K562 (cell line): ENCODE measurements around the gene OR6C76. TPM values are rescaled to one million over a fixed set of nuclear protein-coding genes. Genes with fewer than 3 reads are reported as not detected.

Experiments used
- ATAC-seq: fragments of 200-7000 bp; cut with Tn5 transposase; 3 replicates; pipeline ENCODE4 v1.9.1; 2020; ENCODE audit warnings: moderate library complexity
- BruUV-seq: library from RNA; stranded (reverse); fragments of 400-500 nt; replicated peaks from 2 replicates; lab custom pipeline; 2021; lab: Mats Ljungman, UMichigan
- CTCF ChIA-PET: fragments of 300-600 bp; formaldehyde crosslinking; extraction: SDS; loops from one replicate; lab custom pipeline; 2021; ENCODE audit warnings: low intra/inter-chr PET ratio; lab: Yijun Ruan, JAX
- POLR2A ChIA-PET: fragments of 300-600, 350-650 bp; sonication (Branson Sonifier 250); formaldehyde crosslinking; extraction: SDS; loops from one replicate; lab custom pipeline; 2021; ENCODE audit warnings: antibody characterized with exemption, inconsistent platforms; lab: Yijun Ruan, JAX
- DNase-seq, 4 experiments: peaks; one replicate each; pipeline versions ENCODE4 v3.0.0 to v3.0.0-alpha.2; 2011 to 2018; ENCODE audit warnings: low spot score in 3 of 4, mixed read lengths in 3 of 4; ENCODE audit errors: extremely low read depth in 1 of 4
- FAIRE-seq: peaks from 2 replicates; lab custom pipeline; 2011; peaks lifted over from hg19 to GRCh38; lab: Jason Lieb, UNC
- H2AFZ ChIP-seq: 2 replicates; pipeline ENCODE4 v1.6.0; 2011; ENCODE audit warnings: low read depth, low read length, control low read depth, inconsistent platforms
- H3K27ac ChIP-seq: fragments of 200-600 bp; 3 replicates; pipeline ENCODE4 v1.8.0; 2011; ENCODE audit warnings: low read depth, mild to moderate bottlenecking, control low read depth, inconsistent platforms, low read length, moderate library complexity, mixed read lengths; ENCODE audit errors: extremely low read depth
- H3K27me3 ChIP-seq, 2 experiments: fragments of 300-600 bp in 1 of 2; 2 replicates in 1 of 2; 3 replicates in 1 of 2; pipeline versions ENCODE4 v1.6.0 to v1.8.0; 2011; ENCODE audit warnings: inconsistent platforms in 2 of 2, low read length in 2 of 2, mild to moderate bottlenecking in 1 of 2, mixed read lengths in 1 of 2, moderate library complexity in 1 of 2; ENCODE audit not compliant: control insufficient read depth in 2 of 2, insufficient read depth in 2 of 2
- H3K36me3 ChIP-seq: fragments of 300-600 bp; 3 replicates; pipeline ENCODE4 v1.8.0; 2011; ENCODE audit warnings: mild to moderate bottlenecking, low read length, inconsistent platforms; ENCODE audit not compliant: control insufficient read depth, insufficient read depth
- H3K4me1 ChIP-seq, 2 experiments: fragments of 200-600 bp in 1 of 2; replicated peaks in 1 of 2; 2 replicates in 1 of 2; 3 replicates in 1 of 2; pipeline versions ENCODE4 v1.5.1 to v1.8.0; 2011; ENCODE audit warnings: inconsistent platforms in 2 of 2, low read length in 2 of 2, mild to moderate bottlenecking in 1 of 2, mixed read lengths in 1 of 2, moderate library complexity in 1 of 2; ENCODE audit not compliant: control insufficient read depth in 2 of 2, insufficient read depth in 2 of 2
- H3K4me2 ChIP-seq: 2 replicates; pipeline ENCODE4 v1.6.1; 2011; ENCODE audit warnings: low read length, control low read depth, inconsistent platforms, mixed read lengths; ENCODE audit not compliant: insufficient read depth
- H3K4me3 ChIP-seq: fragments of 200-600 bp; sonication (generic), shearing (Covaris generic); 2 replicates; pipeline ENCODE4 v1.5.1; 2016; ENCODE audit warnings: control low read depth, inconsistent platforms
- H3K79me2 ChIP-seq: fragments of 200-600 bp; 3 replicates; pipeline ENCODE4 v1.8.0; 2011; ENCODE audit warnings: low read length, inconsistent platforms; ENCODE audit not compliant: control insufficient read depth, insufficient read depth
- H3K9ac ChIP-seq, 2 experiments: 2 replicates each; pipeline versions ENCODE4 v1.6.0 to v1.6.1; 2011; ENCODE audit warnings: low read depth in 2 of 2, low read length in 2 of 2, control low read depth in 1 of 2, inconsistent platforms in 1 of 2, mild to moderate bottlenecking in 1 of 2, mixed read lengths in 1 of 2; ENCODE audit not compliant: insufficient read depth in 1 of 2
- H3K9me1 ChIP-seq: one replicate; pipeline ENCODE4 v1.6.0; 2011; ENCODE audit warnings: inconsistent platforms, mild to moderate bottlenecking, low read length, moderate library complexity; ENCODE audit not compliant: control insufficient read depth, insufficient read depth
- H3K9me3 ChIP-seq: replicated peaks from 2 replicates; pipeline ENCODE4 v1.5.1; 2011; ENCODE audit warnings: low read depth, low read length, inconsistent platforms; ENCODE audit not compliant: control insufficient read depth, insufficient read depth
- H4K20me1 ChIP-seq: replicated peaks from 2 replicates; pipeline ENCODE4 v1.6.1; 2011; ENCODE audit warnings: low read length, inconsistent platforms, mixed read lengths; ENCODE audit not compliant: control insufficient read depth, insufficient read depth
- ARID3B ChIP-seq: fragments of 250-450 bp; sonication (Bioruptor Pico); IDR thresholded peaks from 2 replicates; pipeline ENCODE4 v1.4.0; 2020; ENCODE audit warnings: borderline replicate concordance
- ZNF583 ChIP-seq: fragments of 250-450 bp; sonication (Bioruptor Pico); IDR thresholded peaks from 2 replicates; pipeline ENCODE4 v1.4.0; 2020
- WGBS: fragments of 100-300 bp; shearing (Covaris generic); methylation state at CpG from one replicate; pipeline ENCODE4 v1.1.6; 2016; ENCODE audit warnings: low coverage, mixed read lengths; ENCODE audit not compliant: insufficient coverage; ENCODE audit errors: missing lambda C conversion rate; 5-methylcytosine and 5-hydroxymethylcytosine counted together
- in situ Hi-C: fragments of 300-500 bp; cut with MboI; formaldehyde crosslinking; loops from 4 replicates; pipeline ENCODE4 v1.15.0; 2018; ENCODE audit warnings: inconsistent platforms, mixed read lengths
- intact Hi-C: fragments of 100-400 bp; cut with micrococcal nuclease; formaldehyde crosslinking; loops from 2 replicates; pipeline ENCODE4 v1.14.2; 2022
- polyA plus RNA-seq, 8 experiments: library from polyadenylated mRNA; depleted of rRNA in 4 of 8; stranded (reverse) in 5 of 8; unstranded in 3 of 8; fragments of >200 nt; fragmentation: Nextera tagmentation in 2 of 8; fragmentation: Illumina TruSeq in 1 of 8; extraction: Ambion mirVana in 2 of 8; extraction: Trizol in 1 of 8; gene quantifications; 2 replicates each; pipeline versions ENCODE4 v1.2.1 to v1.2.3, GENCODE V29; 2011 to 2014; ENCODE audit warnings: inconsistent platforms in 1 of 8, missing spikeins in 1 of 8
- total RNA-seq, 7 experiments: library from RNA; depleted of rRNA in 6 of 7; stranded (reverse); fragments of >200 nt in 6 of 7; fragmentation: Illumina TruSeq in 2 of 7; extraction: Trizol in 2 of 7; gene quantifications; 2 replicates each; pipeline versions ENCODE4 v1.2.1 to v1.2.3, GENCODE V29; 2011 to 2021; ENCODE audit warnings: low replicate concordance in 1 of 7

Gene OR6C76
- total and polyA plus RNA-seq, 9 of the 15 experiments (the other 6 are each of a cell fraction or from before 2014, with no cell fraction given) = not detected

- no peak for ATAC-seq
These were observed 46.2 kb downstream of the OR6C76 start for GRCh38 chr12:55472264-55472663.

More at GRCh38 chr12:55472264-55472663, 46.2 kb downstream of the OR6C76 start:
- no peak overlapping the region for H3K4me3 ChIP-seq
- FAIRE-seq (no peak), DNase-seq (peak in 1 of 4 experiments; percentile 38)
- no peaks in the 10 kb centered on the region for H3K9me3 ChIP-seq
- H3K36me3 ChIP-seq = no peaks in the 10 kb centered on the region
- H3K4me2 ChIP-seq = no peak overlapping the region
- no peak overlapping the region for H2AFZ ChIP-seq
- H3K4me1 ChIP-seq = no peaks in the 10 kb centered on the region
- ChIA-PET CTCF (no interaction called here), POLR2A (interaction anchor here (0.7 kb wide), 1 partner anchor 425 kb away, joined by 3 read pairs; no protein-coding TSS in a partner anchor)
- no peaks in the 10 kb centered on the region for H4K20me1 ChIP-seq
- no peak overlapping the region for H3K27ac ChIP-seq
- H3K27me3 ChIP-seq = no peaks in the 10 kb centered on the region; a peak in 1 of 5 replicates
- no peak overlapping the region for H3K9ac ChIP-seq
- intact Hi-C loops (no loop called here), in situ Hi-C loops (no loop called here)
- TF ChIP-seq ZNF583 (CRISPR knock-in tag) = peak; percentile 94; the same call in 1 of the 2 replicates
- TF ChIP-seq ARID3B (CRISPR knock-in tag) = no peak
- no peaks in the 10 kb centered on the region for H3K79me2 ChIP-seq
- 0% methylated on average over 1 of the region's 1 CpG for whole genome bisulfite sequencing
- no peaks in the 10 kb centered on the region for H3K9me1 ChIP-seq
- no TSS peak for BruUV-seq

Other genes starting within 250 kb of the OR6C76 start
Only the 7 nearest of the 13 such genes appear.
- not detected in 2 replicates for gene OR6C1, start 111.9 kb upstream of the OR6C76 start, total RNA-seq (2014; rRNA removed)
- gene OR6C1, start 111.9 kb upstream of the OR6C76 start, total RNA-seq (2014; rRNA removed; fragmentation: Illumina TruSeq; extraction: Trizol) = not detected in 2 replicates
- gene OR6C1, start 111.9 kb upstream of the OR6C76 start, total RNA-seq (2015; rRNA removed; fragmentation: Illumina TruSeq; extraction: Trizol) = not detected in 2 replicates
- gene OR6C1, start 111.9 kb upstream of the OR6C76 start, total RNA-seq (2021) = not detected in 2 replicates
- gene OR6C1, start 111.9 kb upstream of the OR6C76 start, polyA plus RNA-seq (2011; rRNA removed) = not detected in 2 replicates
- gene OR6C1, start 111.9 kb upstream of the OR6C76 start, polyA plus RNA-seq (2014; fragmentation: Illumina TruSeq; extraction: Trizol) = not detected in 2 replicates
- not detected for gene OR6C1, start 111.9 kb upstream of the OR6C76 start, polyA plus RNA-seq (2014; fragmentation: Nextera tagmentation; extraction: Ambion mirVana)
- not detected in 2 replicates for gene OR6C1, start 111.9 kb upstream of the OR6C76 start, polyA plus RNA-seq (2014; rRNA removed)
- gene OR6C3, start 95.5 kb upstream of the OR6C76 start, total RNA-seq (2014; rRNA removed) = not detected in 2 replicates
- gene OR6C3, start 95.5 kb upstream of the OR6C76 start, total RNA-seq (2014; rRNA removed; fragmentation: Illumina TruSeq; extraction: Trizol) = not detected in 2 replicates
- not detected in 2 replicates for gene OR6C3, start 95.5 kb upstream of the OR6C76 start, total RNA-seq (2015; rRNA removed; fragmentation: Illumina TruSeq; extraction: Trizol)
- gene OR6C3, start 95.5 kb upstream of the OR6C76 start, total RNA-seq (2021) = not detected in 2 replicates
- not detected in 2 replicates for gene OR6C3, start 95.5 kb upstream of the OR6C76 start, polyA plus RNA-seq (2011; rRNA removed)
- gene OR6C3, start 95.5 kb upstream of the OR6C76 start, polyA plus RNA-seq (2014; fragmentation: Illumina TruSeq; extraction: Trizol) = not detected in 2 replicates
- gene OR6C3, start 95.5 kb upstream of the OR6C76 start, polyA plus RNA-seq (2014; fragmentation: Nextera tagmentation; extraction: Ambion mirVana) = not detected
- gene OR6C3, start 95.5 kb upstream of the OR6C76 start, polyA plus RNA-seq (2014; rRNA removed) = not detected in 2 replicates
- not detected in 2 replicates for gene OR6C75, start 63.3 kb upstream of the OR6C76 start, total RNA-seq (2014; rRNA removed)
- not detected in 2 replicates for gene OR6C75, start 63.3 kb upstream of the OR6C76 start, total RNA-seq (2014; rRNA removed; fragmentation: Illumina TruSeq; extraction: Trizol)
- not detected in 2 replicates for gene OR6C75, start 63.3 kb upstream of the OR6C76 start, total RNA-seq (2015; rRNA removed; fragmentation: Illumina TruSeq; extraction: Trizol)
- gene OR6C75, start 63.3 kb upstream of the OR6C76 start, total RNA-seq (2021) = not detected in 2 replicates
- not detected in 2 replicates for gene OR6C75, start 63.3 kb upstream of the OR6C76 start, polyA plus RNA-seq (2011; rRNA removed)
- gene OR6C75, start 63.3 kb upstream of the OR6C76 start, polyA plus RNA-seq (2014; fragmentation: Illumina TruSeq; extraction: Trizol) = not detected in 2 replicates
- not detected for gene OR6C75, start 63.3 kb upstream of the OR6C76 start, polyA plus RNA-seq (2014; fragmentation: Nextera tagmentation; extraction: Ambion mirVana)
- gene OR6C75, start 63.3 kb upstream of the OR6C76 start, polyA plus RNA-seq (2014; rRNA removed) = not detected in 2 replicates
- not detected in 2 replicates for gene OR6C65, start 25.7 kb upstream of the OR6C76 start, total RNA-seq (2014; rRNA removed)
- not detected in 2 replicates for gene OR6C65, start 25.7 kb upstream of the OR6C76 start, total RNA-seq (2014; rRNA removed; fragmentation: Illumina TruSeq; extraction: Trizol)
- gene OR6C65, start 25.7 kb upstream of the OR6C76 start, total RNA-seq (2015; rRNA removed; fragmentation: Illumina TruSeq; extraction: Trizol) = not detected in 2 replicates
- gene OR6C65, start 25.7 kb upstream of the OR6C76 start, total RNA-seq (2021) = not detected in 2 replicates
- gene OR6C65, start 25.7 kb upstream of the OR6C76 start, polyA plus RNA-seq (2011; rRNA removed) = not detected in 2 replicates
- not detected in 2 replicates for gene OR6C65, start 25.7 kb upstream of the OR6C76 start, polyA plus RNA-seq (2014; fragmentation: Illumina TruSeq; extraction: Trizol)
- gene OR6C65, start 25.7 kb upstream of the OR6C76 start, polyA plus RNA-seq (2014; fragmentation: Nextera tagmentation; extraction: Ambion mirVana) = not detected
- gene OR6C65, start 25.7 kb upstream of the OR6C76 start, polyA plus RNA-seq (2014; rRNA removed) = not detected in 2 replicates
- not detected in 2 replicates for gene OR6C2, start 17.8 kb downstream of the OR6C76 start, total RNA-seq (2014; rRNA removed)
- not detected in 2 replicates for gene OR6C2, start 17.8 kb downstream of the OR6C76 start, total RNA-seq (2014; rRNA removed; fragmentation: Illumina TruSeq; extraction: Trizol)
- not detected in 2 replicates for gene OR6C2, start 17.8 kb downstream of the OR6C76 start, total RNA-seq (2015; rRNA removed; fragmentation: Illumina TruSeq; extraction: Trizol)
- not detected in 2 replicates for gene OR6C2, start 17.8 kb downstream of the OR6C76 start, total RNA-seq (2021)
- gene OR6C2, start 17.8 kb downstream of the OR6C76 start, polyA plus RNA-seq (2011; rRNA removed) = not detected in 2 replicates
- gene OR6C2, start 17.8 kb downstream of the OR6C76 start, polyA plus RNA-seq (2014; fragmentation: Illumina TruSeq; extraction: Trizol) = not detected in 2 replicates
- gene OR6C2, start 17.8 kb downstream of the OR6C76 start, polyA plus RNA-seq (2014; fragmentation: Nextera tagmentation; extraction: Ambion mirVana) = not detected
- gene OR6C2, start 17.8 kb downstream of the OR6C76 start, polyA plus RNA-seq (2014; rRNA removed) = not detected in 2 replicates
- gene OR6C70, start 43.9 kb downstream of the OR6C76 start, total RNA-seq (2014; rRNA removed) = not detected in 2 replicates
- gene OR6C70, start 43.9 kb downstream of the OR6C76 start, total RNA-seq (2014; rRNA removed; fragmentation: Illumina TruSeq; extraction: Trizol) = not detected in 2 replicates
- not detected in 2 replicates for gene OR6C70, start 43.9 kb downstream of the OR6C76 start, total RNA-seq (2015; rRNA removed; fragmentation: Illumina TruSeq; extraction: Trizol)
- gene OR6C70, start 43.9 kb downstream of the OR6C76 start, total RNA-seq (2021) = not detected in 2 replicates
- not detected in 2 replicates for gene OR6C70, start 43.9 kb downstream of the OR6C76 start, polyA plus RNA-seq (2011; rRNA removed)
- not detected in 2 replicates for gene OR6C70, start 43.9 kb downstream of the OR6C76 start, polyA plus RNA-seq (2014; fragmentation: Illumina TruSeq; extraction: Trizol)
- gene OR6C70, start 43.9 kb downstream of the OR6C76 start, polyA plus RNA-seq (2014; fragmentation: Nextera tagmentation; extraction: Ambion mirVana) = not detected
- gene OR6C70, start 43.9 kb downstream of the OR6C76 start, polyA plus RNA-seq (2014; rRNA removed) = not detected in 2 replicates
- gene OR6C68, start 66.1 kb downstream of the OR6C76 start, total RNA-seq (2014; rRNA removed) = not detected in 2 replicates
- not detected in 2 replicates for gene OR6C68, start 66.1 kb downstream of the OR6C76 start, total RNA-seq (2014; rRNA removed; fragmentation: Illumina TruSeq; extraction: Trizol)
- gene OR6C68, start 66.1 kb downstream of the OR6C76 start, total RNA-seq (2015; rRNA removed; fragmentation: Illumina TruSeq; extraction: Trizol) = not detected in 2 replicates
- not detected in 2 replicates for gene OR6C68, start 66.1 kb downstream of the OR6C76 start, total RNA-seq (2021)
- not detected in 2 replicates for gene OR6C68, start 66.1 kb downstream of the OR6C76 start, polyA plus RNA-seq (2011; rRNA removed)
- gene OR6C68, start 66.1 kb downstream of the OR6C76 start, polyA plus RNA-seq (2014; fragmentation: Illumina TruSeq; extraction: Trizol) = not detected in 2 replicates
- gene OR6C68, start 66.1 kb downstream of the OR6C76 start, polyA plus RNA-seq (2014; fragmentation: Nextera tagmentation; extraction: Ambion mirVana) = not detected
- gene OR6C68, start 66.1 kb downstream of the OR6C76 start, polyA plus RNA-seq (2014; rRNA removed) = not detected in 2 replicates